Panc1 (cell line): ENCODE data around the gene UQCC3.

ENCODE experiments used
- CTCF ChIP-seq: fragments of 450-650 bp; IDR thresholded peaks from 2 replicates; pipeline ENCODE4 v1.5.1; 2017; ENCODE audit warnings: mild to moderate bottlenecking
- POLR2AphosphoS5 ChIP-seq: IDR thresholded peaks from 2 replicates; pipeline ENCODE4 v1.6.1; 2012; ENCODE audit warnings: mild to moderate bottlenecking, low read depth, low read length, moderate library complexity
- SIN3A ChIP-seq: IDR thresholded peaks from 2 replicates; pipeline ENCODE4 v1.6.1; 2012; ENCODE audit warnings: low read depth, mild to moderate bottlenecking, low read length, moderate library complexity, borderline replicate concordance; ENCODE audit not compliant: insufficient read depth
- TCF7L2 ChIP-seq: IDR thresholded peaks from 2 replicates; pipeline ENCODE4 v1.6.1; 2011; ENCODE audit warnings: mild to moderate bottlenecking, low read depth, low read length, inconsistent platforms

- TF ChIP-seq CTCF (no peak), POLR2AphosphoS5 (no peak), TCF7L2 (no peak), SIN3A (no peak)
These were observed 6.9 kb upstream of the UQCC3 start for GRCh38 chr11:62664405-62665074.
